Neural progenitor cell (in vitro differentiated cells): ENCODE results near the gene ZBTB20. TPM values are rescaled to one million over a fixed set of nuclear protein-coding genes. Genes with fewer than 3 reads are reported as not detected.
A peak's percentile ranks its signal among the peaks of the same experiment; 100 is the strongest.

Experiments
- DNase-seq: peaks from one replicate; pipeline ENCODE4 v3.0.0-alpha.2; 2016; ENCODE audit warnings: low spot score
- H2AFZ ChIP-seq: fragments of 200-600 bp; sonication (generic); replicated peaks from 2 replicates; pipeline ENCODE4 v1.6.1; 2016; ENCODE audit warnings: antibody characterized with exemption
- H3F3A ChIP-seq: fragments of 200-600 bp; sonication (generic); 2 replicates; pipeline ENCODE4 v1.6.1; 2016; ENCODE audit warnings: antibody characterized with exemption, low read depth
- H3K27ac ChIP-seq: fragments of 200-600 bp; sonication (generic); 2 replicates; pipeline ENCODE4 v1.5.1; 2016; ENCODE audit warnings: mild to moderate bottlenecking
- H3K27me3 ChIP-seq: fragments of 200-600 bp; sonication (generic); 2 replicates; pipeline ENCODE4 v1.6.1; 2016; ENCODE audit warnings: mild to moderate bottlenecking, moderate library complexity
- H3K36me3 ChIP-seq: fragments of 200-600 bp; sonication (generic); 2 replicates; pipeline ENCODE4 v1.5.1; 2016
- H3K4me1 ChIP-seq: fragments of 200-600 bp; sonication (generic); 2 replicates; pipeline ENCODE4 v1.6.1; 2016; ENCODE audit warnings: mixed run types
- H3K4me2 ChIP-seq: fragments of 200-600 bp; sonication (generic); 2 replicates; pipeline ENCODE4 v1.6.1; 2016
- H3K4me3 ChIP-seq: fragments of 200-600 bp; sonication (generic); 2 replicates; pipeline ENCODE4 v1.5.1; 2016
- H3K79me2 ChIP-seq: fragments of 200-600 bp; sonication (generic); 2 replicates; pipeline ENCODE4 v1.6.1; 2016; ENCODE audit warnings: low read depth
- H3K9ac ChIP-seq: fragments of 200-600 bp; sonication (generic); 2 replicates; pipeline ENCODE4 v1.6.1; 2016
- H3K9me3 ChIP-seq: fragments of 200-600 bp; sonication (generic); 2 replicates; pipeline ENCODE4 v1.5.1; 2016; ENCODE audit warnings: low read depth
- H4K20me1 ChIP-seq: fragments of 200-600 bp; sonication (generic); 2 replicates; pipeline ENCODE4 v1.6.1; 2016; ENCODE audit warnings: low read depth
- H3K27ac Mint-ChIP-seq: 3 replicates; pipeline ENCODE4 v1.8.0; 2021; ENCODE audit warnings: mixed read lengths
- H3K27me3 Mint-ChIP-seq: 2 replicates; pipeline ENCODE4 v1.8.0; 2022; ENCODE audit warnings: low read depth, mild to moderate bottlenecking, inconsistent platforms, moderate library complexity, mixed read lengths; ENCODE audit not compliant: insufficient read depth
- H3K36me3 Mint-ChIP-seq: 3 replicates; pipeline ENCODE4 v1.8.0; 2021; ENCODE audit warnings: mixed read lengths
- H3K4me1 Mint-ChIP-seq: 3 replicates; pipeline ENCODE4 v1.8.0; 2021; ENCODE audit warnings: mixed read lengths
- H3K4me3 Mint-ChIP-seq: 3 replicates; pipeline ENCODE4 v1.8.0; 2021; ENCODE audit warnings: mild to moderate bottlenecking, moderate library complexity, mixed read lengths
- H3K9me3 Mint-ChIP-seq: 3 replicates; pipeline ENCODE4 v1.8.0; 2020; ENCODE audit warnings: mixed read lengths
- CTCF ChIP-seq: fragments of 200-600 bp; sonication (generic); IDR thresholded peaks from 2 replicates; pipeline ENCODE4 v1.5.1; 2017; ENCODE audit warnings: antibody characterized with exemption, mild to moderate bottlenecking
- EZH2 ChIP-seq: fragments of 200-600 bp; sonication (generic); IDR thresholded peaks from 2 replicates; pipeline ENCODE4 v1.6.1; 2017; ENCODE audit warnings: antibody characterized with exemption, mild to moderate bottlenecking, moderate library complexity
- EZH2phosphoT487 ChIP-seq: fragments of 200-600 bp; sonication (generic); IDR thresholded peaks from 2 replicates; pipeline ENCODE4 v1.6.1; 2017; ENCODE audit warnings: antibody characterized with exemption
- total RNA-seq: library from RNA; depleted of rRNA; stranded (reverse); fragments of >200 nt; gene quantifications from 2 replicates; pipeline ENCODE4 v1.2.3, GENCODE V29; 2015; ENCODE audit warnings: low replicate concordance

The ZBTB20 gene
- total RNA-seq, 1 donor from 2014 or later, result 1.9 TPM

DNA sequence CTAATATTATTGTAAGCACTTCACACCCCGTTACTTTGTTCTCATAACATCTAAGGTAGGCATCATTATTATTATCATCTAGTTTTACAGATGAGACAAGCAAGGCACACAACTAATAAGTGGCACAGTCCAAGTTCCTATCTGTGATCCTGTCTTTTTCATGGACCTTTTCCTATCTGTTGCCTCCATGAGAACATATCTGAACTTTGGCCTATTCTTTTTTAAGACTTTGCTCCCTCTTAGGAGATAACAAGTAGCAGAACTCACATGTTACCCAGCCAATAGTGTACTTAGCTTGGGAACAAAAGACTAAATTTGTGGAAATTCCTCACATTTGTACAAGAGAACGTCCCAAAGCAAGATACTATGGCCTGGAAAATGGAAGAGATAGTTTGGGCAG, 680.8 kb downstream of the ZBTB20 start:
- Mint-ChIP-seq H3K9me3 (no peaks in the 10 kb centered on the region), H3K4me1 (peaks cover 4% of the 10 kb centered on the region), H3K36me3 (no peaks in the 10 kb centered on the region), H3K27me3 (no peaks in the 10 kb centered on the region), H3K4me3 (no peak overlapping the region), H3K27ac (no peak overlapping the region)
- H4K20me1 ChIP-seq, result no peaks in the 10 kb centered on the region
- H3K9me3 ChIP-seq, result no peaks in the 10 kb centered on the region
- H3K36me3 ChIP-seq, result no peaks in the 10 kb centered on the region
- H3K4me3 ChIP-seq, result no peak overlapping the region
- H3F3A ChIP-seq, result no peaks in the 10 kb centered on the region
- TF ChIP-seq CTCF, result no peak
- TF ChIP-seq EZH2phosphoT487, result no peak
- TF ChIP-seq EZH2, result no peak
- no peak for DNase-seq
- no peaks in the 10 kb centered on the region for H3K79me2 ChIP-seq
- no peak overlapping the region for H3K4me2 ChIP-seq
- no peak overlapping the region for H2AFZ ChIP-seq
- H3K9ac ChIP-seq, result no peak overlapping the region
- no peak overlapping the region for H3K27ac ChIP-seq
- H3K4me1 ChIP-seq, result peaks cover 13% of the 10 kb centered on the region
- H3K27me3 ChIP-seq, result no peaks in the 10 kb centered on the region

GRCh38 chr3:114464548-114464947, 682.5 kb downstream of the ZBTB20 start:
- no peak overlapping the region for H3K4me3 ChIP-seq
- H3K4me1 Mint-ChIP-seq, result peaks cover 4% of the 10 kb centered on the region
- no peak overlapping the region for H3K27ac ChIP-seq
- H3K4me2 ChIP-seq, result peak overlapping the region; percentile 40
- TF ChIP-seq EZH2 (no peak), EZH2phosphoT487 (no peak), CTCF (no peak)
- no peak overlapping the region for H3K4me3 Mint-ChIP-seq
- H3K27me3 ChIP-seq, result no peaks in the 10 kb centered on the region
- H3K4me1 ChIP-seq, result peaks cover 13% of the 10 kb centered on the region
- DNase-seq, result peak; percentile 33
- no peaks in the 10 kb centered on the region for H3K36me3 ChIP-seq
- no peaks in the 10 kb centered on the region for H3F3A ChIP-seq
- no peaks in the 10 kb centered on the region for H3K9me3 ChIP-seq
- no peaks in the 10 kb centered on the region for H3K9me3 Mint-ChIP-seq
- no peak overlapping the region for H2AFZ ChIP-seq
- no peaks in the 10 kb centered on the region for H3K79me2 ChIP-seq
- no peak overlapping the region for H3K27ac Mint-ChIP-seq
- no peaks in the 10 kb centered on the region for H3K36me3 Mint-ChIP-seq
- H4K20me1 ChIP-seq, result no peaks in the 10 kb centered on the region
- no peak overlapping the region for H3K9ac ChIP-seq
- no peaks in the 10 kb centered on the region for H3K27me3 Mint-ChIP-seq

DNA sequence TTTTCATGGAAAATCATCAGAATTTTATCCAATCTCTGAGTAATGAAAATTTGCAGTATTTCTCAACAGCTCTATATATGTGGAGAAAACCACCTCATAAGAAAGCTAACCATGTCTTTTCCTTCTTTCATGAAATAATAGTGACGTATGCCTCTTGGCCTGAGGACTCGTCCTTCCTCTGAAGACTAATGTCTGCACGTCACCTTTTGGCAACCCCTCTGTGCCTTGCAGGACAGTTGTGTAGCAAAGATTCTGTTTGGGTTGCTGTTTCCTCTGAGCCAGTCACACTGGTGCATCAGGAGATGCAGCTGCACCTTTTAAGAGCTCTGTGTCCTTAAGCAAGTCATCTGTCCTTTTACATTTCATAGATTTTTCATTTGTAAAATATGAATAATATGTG, 684.3 kb downstream of the ZBTB20 start:
- Histone ChIP-seq H3K4me3 (no peak overlapping the region), H3K4me1 (peaks cover 13% of the 10 kb centered on the region), H2AFZ (no peak overlapping the region), H3K36me3 (no peaks in the 10 kb centered on the region), H4K20me1 (no peaks in the 10 kb centered on the region), H3K4me2 (no peak overlapping the region), H3K27ac (no peak overlapping the region), H3K9ac (no peak overlapping the region), H3K27me3 (no peaks in the 10 kb centered on the region), H3K79me2 (no peaks in the 10 kb centered on the region), H3K9me3 (no peaks in the 10 kb centered on the region), H3F3A (no peaks in the 10 kb centered on the region)
- no peak overlapping the region for H3K27ac Mint-ChIP-seq
- no peak overlapping the region for H3K4me3 Mint-ChIP-seq
- peaks cover 4% of the 10 kb centered on the region for H3K27me3 Mint-ChIP-seq
- no peak for DNase-seq
- no peaks in the 10 kb centered on the region for H3K36me3 Mint-ChIP-seq
- H3K4me1 Mint-ChIP-seq, result peaks cover 8% of the 10 kb centered on the region
- TF ChIP-seq EZH2phosphoT487 (no peak), EZH2 (no peak), CTCF (no peak)
- no peaks in the 10 kb centered on the region for H3K9me3 Mint-ChIP-seq

DNA sequence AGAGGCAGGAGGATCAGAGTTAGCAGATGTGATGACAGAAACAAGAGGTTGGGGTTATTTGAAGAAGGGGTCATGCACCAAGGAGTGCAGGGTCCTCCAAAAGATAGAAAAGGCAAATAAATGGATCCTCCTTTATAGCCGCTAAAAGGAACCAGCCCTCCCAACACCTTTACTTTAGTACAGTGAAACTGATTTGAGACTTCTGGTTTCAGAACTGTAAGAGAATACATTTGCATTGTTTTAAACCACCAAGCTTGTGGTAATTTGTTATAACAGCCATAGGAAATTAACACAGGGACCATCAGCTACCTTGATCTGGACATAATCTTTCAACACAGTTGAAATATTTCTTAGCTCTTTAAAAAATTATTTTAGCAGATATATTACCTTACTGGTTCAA, 686.6 kb downstream of the ZBTB20 start:
- Histone ChIP-seq H4K20me1 (no peaks in the 10 kb centered on the region), H3K79me2 (no peaks in the 10 kb centered on the region), H3K4me3 (no peak overlapping the region), H3K36me3 (no peaks in the 10 kb centered on the region), H3K27me3 (no peaks in the 10 kb centered on the region), H3K9me3 (no peaks in the 10 kb centered on the region), H2AFZ (no peak overlapping the region), H3K4me1 (peaks cover 13% of the 10 kb centered on the region), H3K4me2 (no peak overlapping the region), H3K27ac (no peak overlapping the region), H3F3A (no peaks in the 10 kb centered on the region), H3K9ac (no peak overlapping the region)
- peaks cover 4% of the 10 kb centered on the region for H3K27me3 Mint-ChIP-seq
- DNase-seq, result no peak
- no peak overlapping the region for H3K27ac Mint-ChIP-seq
- no peaks in the 10 kb centered on the region for H3K9me3 Mint-ChIP-seq
- TF ChIP-seq CTCF (no peak), EZH2 (no peak), EZH2phosphoT487 (no peak)
- H3K4me1 Mint-ChIP-seq, result peaks cover 8% of the 10 kb centered on the region
- no peak overlapping the region for H3K4me3 Mint-ChIP-seq
- H3K36me3 Mint-ChIP-seq, result no peaks in the 10 kb centered on the region
